NCI-H128 (cell line): Measurements from ENCODE around the gene CEACAM3.

Experiments used
- DNase-seq: peaks from one replicate; lab custom pipeline; 2025; ENCODE audit not compliant: unreplicated experiment; lab: John Stamatoyannopoulos, UW

The CEACAM3 gene

DNA sequence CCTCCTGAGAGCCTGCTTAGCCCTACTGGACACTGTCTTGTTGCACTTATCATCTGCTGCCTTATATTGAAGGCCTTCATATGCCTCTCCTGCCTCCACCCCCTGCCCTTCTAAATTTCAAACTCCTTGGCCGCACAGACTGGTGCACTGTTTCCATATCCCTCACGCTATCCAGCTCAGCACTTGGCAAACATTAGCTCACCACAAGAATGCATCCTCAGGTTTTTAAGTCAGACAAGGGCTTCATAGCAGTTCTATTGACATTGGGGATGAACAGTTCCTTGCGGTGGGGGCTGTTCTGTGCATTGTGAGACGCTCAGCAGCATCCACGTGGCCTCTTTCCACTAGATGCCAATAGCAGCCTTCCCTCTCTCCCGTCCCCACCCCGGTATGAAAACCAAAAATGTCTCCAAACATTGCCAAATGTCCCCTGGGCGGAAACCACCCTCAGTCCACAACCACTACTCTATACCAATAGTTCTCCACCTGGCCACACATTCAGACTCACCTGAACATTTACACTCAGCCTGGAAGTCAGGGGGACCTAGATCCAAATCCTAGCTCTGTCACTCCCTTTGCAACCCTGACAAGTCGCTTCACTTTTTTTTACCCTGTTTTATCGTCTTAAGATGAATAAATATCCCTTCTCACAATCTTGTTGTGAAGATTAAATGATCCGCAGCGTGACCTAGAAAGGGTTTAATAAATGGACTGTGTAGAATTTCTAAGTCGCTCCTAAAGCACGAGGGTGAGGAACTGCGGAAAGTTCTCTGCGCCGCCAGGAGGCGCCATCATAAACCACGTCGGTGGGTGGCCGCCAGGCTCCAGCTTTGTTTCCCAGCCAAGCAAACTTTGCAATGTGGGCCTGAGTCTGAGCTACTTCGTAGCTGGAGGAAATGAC lies 3.6 kb upstream of the CEACAM3 start:
- DNase-seq = no peak

DNA sequence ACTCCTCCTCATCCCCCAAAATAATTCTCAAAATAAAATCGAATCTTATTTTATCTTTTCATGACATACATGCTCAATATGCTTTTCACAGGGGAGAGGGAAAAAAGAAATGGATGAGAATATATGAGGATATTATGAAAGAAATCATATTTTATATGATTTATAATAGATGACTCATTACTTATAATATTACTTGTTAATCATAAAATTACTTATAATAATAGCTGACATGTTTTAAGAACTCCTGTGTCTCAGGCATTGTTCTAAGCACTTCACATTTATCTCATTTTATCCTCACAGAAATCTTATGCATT lies 3.0 kb upstream of the CEACAM3 start:
- DNase-seq = no peak

- DNase-seq = no peak
Measured at GRCh38 chr19:41795031-41795461, 1.3 kb upstream of the CEACAM3 start.

DNA sequence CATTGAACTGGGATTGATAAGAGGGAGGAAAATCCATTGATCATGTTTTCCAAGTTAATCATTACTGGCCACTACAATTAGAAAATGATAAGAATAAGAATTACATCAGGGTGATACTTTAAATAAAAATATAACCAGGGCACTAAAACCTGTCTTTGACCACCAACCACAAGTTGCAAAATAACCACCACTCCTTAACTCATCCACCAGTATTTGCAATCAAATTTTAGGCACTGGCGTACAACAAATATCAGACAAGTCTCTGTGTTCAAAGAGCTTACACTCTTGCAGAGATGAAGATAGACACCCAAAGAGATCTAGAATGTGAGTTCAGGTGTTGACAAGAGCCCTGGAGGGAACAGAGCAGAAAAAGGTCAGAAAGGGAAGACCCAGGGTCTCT lies 514 bp downstream of the CEACAM3 start:
- no peak for DNase-seq

GRCh38 chr19:41799444-41800000 lies 3.1 kb downstream of the CEACAM3 start:
- no peak for DNase-seq

DNA sequence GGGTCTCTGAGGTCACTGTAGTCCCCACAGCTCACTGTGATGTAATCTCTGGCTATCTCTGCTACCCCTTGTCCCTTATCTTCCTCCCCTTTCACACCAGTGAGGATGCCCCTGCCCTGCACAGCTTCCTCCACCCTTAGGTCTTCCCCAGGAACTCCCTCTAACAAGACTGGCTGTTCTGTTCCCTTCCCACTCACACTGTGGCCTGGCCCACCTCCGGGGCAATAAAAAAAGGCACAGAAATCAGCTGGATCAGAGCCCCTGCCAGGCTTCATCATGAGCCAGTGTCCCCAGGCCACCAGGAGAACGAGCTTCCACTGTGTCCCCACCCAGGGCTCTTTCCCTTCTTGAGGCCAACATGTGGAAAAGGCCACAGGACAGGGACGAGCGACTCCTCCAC lies 4.6 kb downstream of the CEACAM3 start:
- no peak for DNase-seq

GRCh38 chr19:41801792-41802211 lies 5.4 kb downstream of the CEACAM3 start:
- DNase-seq = no peak

DNA sequence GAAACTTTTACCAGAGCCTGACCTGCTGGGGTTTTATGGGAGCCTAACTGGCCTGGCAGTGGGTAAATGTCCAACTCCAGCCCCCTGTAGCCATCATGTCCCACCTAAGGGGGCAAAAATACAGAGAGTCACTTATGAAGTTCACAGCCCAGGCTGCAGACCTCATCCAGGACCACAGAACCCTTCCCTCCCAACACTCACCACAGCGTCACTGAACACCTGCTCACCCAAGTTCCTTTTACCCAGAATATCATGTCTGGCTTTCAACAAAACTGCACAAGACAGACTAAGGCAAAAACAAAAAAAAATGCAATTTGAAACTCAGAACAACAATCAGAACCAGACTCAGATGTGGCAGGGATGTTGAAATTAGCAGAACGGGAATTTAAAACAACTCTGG lies 6.4 kb downstream of the CEACAM3 start:
- DNase-seq = no peak

GRCh38 chr19:41804336-41804735 lies 7.9 kb downstream of the CEACAM3 start:
- no peak for DNase-seq

- DNase-seq = no peak
Measured at GRCh38 chr19:41807176-41807575, 10.8 kb downstream of the CEACAM3 start.

GRCh38 chr19:41808663-41809566 lies 12.5 kb downstream of the CEACAM3 start:
- no peak for DNase-seq

DNA sequence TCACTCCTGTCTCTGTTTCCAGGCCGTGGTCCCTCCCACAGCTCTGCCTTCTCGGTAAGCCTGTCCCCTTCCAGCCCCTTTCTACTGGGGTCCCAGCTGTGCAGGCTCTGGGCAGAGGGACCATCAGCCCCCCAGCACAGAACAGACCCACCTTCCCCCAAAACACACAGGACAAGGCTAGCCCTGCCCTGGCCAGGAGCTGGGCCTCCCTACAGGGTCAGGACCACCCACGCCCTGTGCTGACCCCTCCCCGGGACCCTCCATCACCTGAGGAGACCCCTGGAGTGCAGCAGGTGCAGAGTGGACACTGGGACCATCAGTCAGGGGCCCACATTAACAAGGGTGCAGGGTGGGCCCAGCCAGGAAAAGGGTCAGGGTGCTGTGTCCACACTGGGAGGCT lies 13.9 kb downstream of the CEACAM3 start:
- DNase-seq = no peak

DNA sequence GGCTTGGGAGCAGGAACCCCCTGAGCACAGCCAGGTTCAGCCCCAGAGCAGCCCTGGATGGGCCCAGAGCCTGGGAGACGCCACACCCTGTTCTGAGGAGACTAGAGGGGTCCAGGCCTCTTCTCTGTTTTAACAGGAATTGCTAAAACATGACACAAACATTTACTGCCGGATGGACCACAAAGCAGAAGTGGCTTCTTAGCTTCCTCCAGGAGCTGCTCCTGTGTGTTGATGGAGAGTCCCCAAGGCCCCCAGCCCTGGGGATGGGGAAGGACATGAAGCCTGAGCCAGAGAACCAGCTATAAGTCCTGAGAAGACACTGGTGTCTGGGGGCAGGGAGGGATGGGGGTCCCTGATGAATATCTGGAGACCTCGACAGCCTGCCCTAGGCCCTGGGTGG lies 14.6 kb downstream of the CEACAM3 start:
- DNase-seq = no peak

DNA sequence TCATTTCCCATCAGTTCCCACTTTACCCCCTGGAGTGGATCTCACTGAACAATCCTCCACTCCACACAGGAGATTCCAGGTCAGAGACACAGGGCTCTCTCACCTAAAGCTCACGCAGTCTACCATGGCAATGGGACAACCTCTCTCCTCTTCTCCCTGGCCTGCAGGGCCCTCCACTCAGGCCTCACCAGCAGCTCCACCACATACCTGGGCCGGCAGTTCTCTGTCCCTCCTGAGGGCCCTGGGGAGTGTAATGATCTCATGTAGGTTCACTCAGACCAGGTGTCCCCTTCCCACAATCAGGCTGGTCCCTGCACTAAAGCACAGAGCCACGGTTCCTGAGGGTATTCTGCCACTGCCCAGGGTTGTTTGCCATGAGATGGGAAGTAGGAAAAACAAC lies 15.6 kb downstream of the CEACAM3 start:
- DNase-seq = no peak

DNA sequence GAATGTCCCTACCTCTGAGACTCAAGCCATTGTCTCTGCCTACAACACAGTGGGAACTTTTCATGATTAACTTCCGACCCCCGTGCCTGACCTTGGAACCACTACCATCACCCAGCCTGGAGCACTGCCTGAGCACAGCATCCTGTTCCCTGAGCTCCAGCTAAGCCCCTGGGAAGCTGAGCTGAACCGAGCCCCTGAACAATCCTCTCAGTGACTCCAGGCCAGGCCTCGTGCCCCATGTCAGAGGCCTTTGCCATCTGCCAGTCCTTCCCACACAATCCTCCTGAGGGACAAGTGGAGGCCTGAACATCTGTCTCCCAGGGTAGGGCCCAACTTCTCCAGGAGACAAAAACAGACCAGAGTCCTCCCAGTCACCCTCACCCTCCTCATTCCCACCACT lies 17.5 kb downstream of the CEACAM3 start:
- DNase-seq = no peak

GRCh38 chr19:41815301-41815700 lies 18.9 kb downstream of the CEACAM3 start:
- DNase-seq = no peak

- DNase-seq = no peak
Measured at GRCh38 chr19:41816761-41817160, 20.4 kb downstream of the CEACAM3 start.

- DNase-seq = peak; percentile 32
Measured at GRCh38 chr19:41821003-41821735, 24.8 kb downstream of the CEACAM3 start.

GRCh38 chr19:41837981-41838708 lies 41.8 kb downstream of the CEACAM3 start:
- DNase-seq = no peak

- DNase-seq = no peak
Measured at GRCh38 chr19:41839211-41839610, 42.8 kb downstream of the CEACAM3 start.
